NCI-H1092 treated with DMSO at 0.1 percent for 48 hours (cell line): ENCODE data around the gene ZNF138.

Experiments used
- DNase-seq: peaks from one replicate; lab custom pipeline; 2025; lab: John Stamatoyannopoulos, UW

ZNF138 gene

DNA sequence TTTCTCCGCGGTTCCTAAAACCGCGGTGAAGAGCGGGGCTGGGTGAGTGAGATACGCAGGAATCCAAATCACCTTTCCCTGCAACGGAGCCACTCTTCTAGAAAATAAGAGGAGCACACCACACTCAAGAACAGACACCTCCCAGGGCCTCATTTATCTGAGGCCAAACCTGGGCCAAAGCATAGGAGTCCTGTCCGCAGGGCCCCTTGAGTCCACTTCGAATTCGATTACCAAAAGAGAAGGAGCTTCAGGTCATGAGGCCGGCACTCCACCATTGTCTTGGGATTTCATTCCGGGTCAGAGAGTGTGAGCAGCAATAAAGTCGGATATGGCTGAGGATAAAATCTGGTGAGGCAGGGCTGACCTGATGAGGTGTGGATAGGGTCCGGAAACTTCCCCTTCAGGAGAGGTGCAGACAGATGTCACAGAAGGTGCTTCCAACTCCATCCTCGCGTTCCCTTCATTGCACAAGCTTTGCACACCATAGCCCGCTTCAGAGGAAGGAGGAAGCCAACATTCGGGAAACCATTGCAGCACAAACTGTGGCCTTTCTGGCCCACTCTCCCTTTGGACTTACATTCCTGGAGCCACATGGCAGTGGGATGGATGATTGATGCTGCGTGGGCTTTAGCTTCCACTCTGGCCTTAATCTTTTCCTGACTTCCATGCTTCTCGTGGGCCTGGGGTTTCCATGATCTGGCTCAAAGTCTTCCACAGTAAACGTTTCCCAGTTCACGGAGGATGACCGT lies 81.6 kb downstream of the ZNF138 start:
- DNase-seq: no peak

DNA sequence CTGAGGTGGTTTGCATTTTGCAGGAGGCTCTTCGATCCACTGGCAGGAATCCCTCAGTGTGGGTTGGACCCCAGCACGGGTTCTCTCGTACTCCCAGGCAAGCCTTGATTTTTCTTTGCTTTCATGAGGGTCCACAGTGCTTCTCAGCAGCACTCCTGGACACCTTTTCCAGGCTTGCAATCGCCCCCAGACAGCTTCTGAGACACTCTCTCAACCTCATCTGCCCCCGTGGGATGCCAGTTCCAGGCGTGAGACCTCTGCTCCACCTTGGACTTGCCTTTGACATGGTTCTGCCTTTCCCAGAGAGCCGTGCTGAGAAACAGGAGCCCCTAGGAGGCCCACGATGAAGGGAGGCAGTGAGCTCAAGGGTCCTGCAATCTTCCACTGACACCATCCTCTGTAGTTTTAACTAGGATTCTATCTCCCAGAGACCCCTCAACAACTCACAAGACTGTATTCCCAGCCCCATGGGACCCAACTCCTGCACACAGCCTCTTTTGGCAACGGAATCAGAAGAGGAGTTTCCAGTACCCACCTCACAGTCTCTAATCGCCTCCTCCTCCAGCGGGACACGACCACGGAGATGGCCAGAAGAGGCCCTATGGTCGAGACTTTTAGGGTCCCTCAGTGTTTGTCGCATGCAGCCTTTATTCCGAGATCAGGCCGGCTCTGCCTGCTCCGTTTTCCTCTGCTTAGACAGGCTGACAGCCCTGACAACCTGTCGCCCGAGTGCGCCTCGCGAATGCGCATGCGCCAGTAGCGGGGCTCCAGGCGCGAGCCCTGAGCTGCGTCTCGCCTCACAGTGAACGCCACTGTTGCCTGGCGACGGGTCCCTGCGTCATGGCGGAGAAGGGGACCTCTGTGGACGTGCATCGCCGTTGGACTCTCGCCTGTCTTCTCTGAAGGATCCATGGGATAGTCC lies 82.8 kb downstream of the ZNF138 start:
- DNase-seq: peak; percentile 55

DNA sequence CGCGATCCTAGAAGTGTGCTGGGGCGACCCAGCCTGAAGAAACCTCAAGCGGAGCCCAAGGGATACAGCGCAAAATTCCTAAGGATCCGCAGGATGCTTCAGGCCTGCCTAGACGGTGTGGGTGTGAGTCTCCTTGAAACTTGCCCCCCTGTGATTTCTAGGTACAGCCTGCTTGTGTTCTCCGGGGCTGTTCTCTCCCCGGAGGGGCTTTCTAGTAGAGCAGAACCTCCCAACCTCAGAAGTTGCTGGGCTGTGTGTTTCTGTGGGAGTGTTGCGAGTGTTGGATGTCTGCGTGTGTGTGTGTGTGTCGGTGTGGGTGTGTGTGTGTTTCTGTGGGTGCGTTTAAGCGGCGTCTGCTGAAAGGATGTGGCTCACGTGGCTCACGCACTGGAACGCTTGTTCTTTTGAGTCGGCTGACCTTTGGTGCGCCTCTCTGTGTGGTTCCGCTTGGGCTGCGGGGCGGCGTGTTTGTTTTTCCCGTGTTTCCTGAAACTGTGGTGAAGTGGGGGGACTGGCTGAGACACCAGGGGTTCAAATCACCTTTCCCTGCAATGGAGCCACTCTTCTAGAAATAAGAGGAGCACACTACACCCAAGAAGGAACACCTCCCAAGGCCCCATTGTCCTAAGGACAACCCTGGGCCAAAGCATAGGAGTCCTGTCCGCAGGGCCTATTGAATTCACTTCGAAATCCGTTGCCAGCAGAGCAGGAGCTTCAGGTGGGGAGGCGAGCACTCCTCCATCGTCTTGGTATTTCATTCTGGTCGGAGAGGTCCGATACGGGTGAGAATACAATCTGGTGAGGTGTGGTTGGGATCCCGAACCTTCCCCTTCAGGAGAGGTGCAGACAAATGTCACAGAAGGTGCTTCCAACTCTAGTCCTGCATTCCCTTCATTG lies 83.7 kb downstream of the ZNF138 start:
- no peak for DNase-seq

DNA sequence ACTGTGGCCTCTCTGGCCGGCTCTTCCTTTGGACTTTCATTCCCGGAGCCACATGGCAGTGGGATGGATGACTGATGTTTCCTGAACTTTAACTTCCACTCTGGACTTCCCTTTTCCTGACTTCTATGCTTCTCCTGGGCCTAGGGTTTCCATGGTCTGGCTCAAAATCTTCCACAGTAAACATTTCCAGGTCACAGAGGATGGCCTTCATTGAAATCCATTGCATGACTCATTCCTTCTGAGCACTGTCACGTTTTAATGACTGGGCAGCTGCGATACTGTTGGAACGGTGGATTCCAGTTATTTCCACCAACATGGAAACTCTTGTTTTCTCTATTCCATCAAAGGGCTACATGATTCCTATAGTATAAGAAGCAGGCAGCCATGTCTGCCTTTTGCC lies 84.5 kb downstream of the ZNF138 start:
- DNase-seq: no peak

DNA sequence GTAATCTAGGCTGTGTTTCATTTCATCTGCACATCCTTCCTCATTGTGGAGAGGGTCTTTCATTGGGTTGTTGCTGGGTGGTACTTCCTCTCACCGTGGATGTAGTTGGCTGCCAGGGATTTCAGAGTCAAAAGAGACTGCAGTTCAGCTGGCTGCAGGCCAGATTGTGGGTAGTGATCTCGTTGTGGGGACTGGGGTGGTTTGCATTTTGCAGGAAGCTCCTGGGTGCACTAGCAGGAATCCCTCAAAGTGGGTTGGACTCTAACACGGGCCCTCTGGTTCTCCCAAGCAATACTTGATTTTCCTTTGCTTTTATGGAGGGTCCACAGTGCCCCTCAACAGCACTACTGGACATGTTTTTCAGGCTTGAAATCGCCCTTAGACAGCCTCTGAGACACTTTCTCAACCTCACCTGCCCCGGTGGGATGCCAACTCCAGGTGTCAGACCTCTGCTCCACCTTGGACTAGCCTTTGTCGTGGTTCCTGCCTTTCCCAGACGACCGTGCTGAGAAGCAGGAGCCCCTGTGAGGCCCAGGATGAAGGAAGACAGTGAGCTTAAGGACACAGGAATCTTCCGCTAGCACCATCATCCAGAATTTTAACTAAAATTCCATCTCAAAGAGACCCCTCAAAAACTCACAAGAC lies 85.0 kb downstream of the ZNF138 start:
- DNase-seq: no peak

DNA sequence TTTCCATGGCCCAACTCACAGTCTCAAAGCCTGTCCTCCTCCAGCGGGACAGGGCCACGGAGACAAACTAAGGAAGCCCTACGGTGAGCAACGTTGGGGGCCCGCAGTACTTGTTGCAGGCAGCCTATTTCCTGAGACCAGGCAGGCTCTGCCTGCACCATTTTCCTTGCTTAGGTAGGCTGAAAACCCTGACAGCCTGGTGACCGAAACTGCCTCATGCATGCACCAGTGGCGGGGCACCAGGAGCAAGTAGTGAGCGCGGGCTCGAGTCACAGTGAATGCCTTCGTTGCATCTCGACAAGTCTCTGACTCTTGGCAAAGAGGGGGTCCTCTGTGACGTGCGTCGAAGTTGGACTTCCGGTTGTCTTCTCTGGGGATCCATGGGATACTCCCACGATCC lies 85.6 kb downstream of the ZNF138 start:
- no peak for DNase-seq

DNA sequence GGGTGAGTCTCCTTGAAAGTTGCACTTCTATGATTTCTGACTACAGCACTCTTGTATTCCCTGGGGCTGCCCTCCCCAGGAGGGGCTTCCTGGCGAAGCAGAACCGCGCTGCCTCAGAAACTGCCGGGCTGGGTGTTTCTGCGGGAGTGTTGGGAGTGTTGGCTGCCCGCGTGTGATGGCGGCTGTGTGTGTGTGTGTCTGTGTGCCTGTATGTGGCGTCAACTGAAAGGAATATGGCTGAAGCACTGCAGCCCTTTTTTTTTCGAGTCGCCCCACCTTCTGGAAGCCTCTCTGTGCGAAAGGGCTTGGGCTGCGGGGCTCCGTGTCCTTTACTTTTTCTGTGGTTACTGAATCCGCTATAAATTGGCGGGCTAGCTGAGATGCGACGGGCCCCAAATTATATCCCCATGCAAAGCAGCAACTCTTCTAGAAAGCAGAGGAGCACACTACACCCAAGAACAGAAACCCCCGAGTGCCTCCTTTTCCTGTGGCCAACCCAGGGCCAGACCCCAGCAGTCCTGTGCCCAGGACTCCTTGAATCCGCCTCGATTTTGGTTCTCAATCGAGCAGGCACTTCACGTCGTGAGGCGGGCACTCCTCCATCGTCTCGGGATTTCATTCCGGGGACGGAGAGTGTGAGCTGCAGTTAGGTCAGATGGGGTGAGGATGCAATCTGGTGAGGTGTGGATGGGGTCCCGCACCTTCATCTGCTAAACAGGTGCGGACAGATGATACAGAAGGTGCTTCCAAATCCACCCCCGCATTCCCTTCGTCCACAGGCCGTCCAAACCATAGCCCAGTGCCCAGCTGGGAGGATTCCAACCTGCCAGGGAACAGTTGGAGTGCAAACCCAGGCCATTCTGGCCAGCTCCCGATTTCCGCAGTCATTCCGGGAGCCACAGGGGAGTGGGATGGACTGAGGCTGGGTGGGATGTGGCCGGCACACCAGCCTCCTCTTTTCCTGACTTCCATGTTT lies 86.4 kb downstream of the ZNF138 start:
- no peak for DNase-seq

DNA sequence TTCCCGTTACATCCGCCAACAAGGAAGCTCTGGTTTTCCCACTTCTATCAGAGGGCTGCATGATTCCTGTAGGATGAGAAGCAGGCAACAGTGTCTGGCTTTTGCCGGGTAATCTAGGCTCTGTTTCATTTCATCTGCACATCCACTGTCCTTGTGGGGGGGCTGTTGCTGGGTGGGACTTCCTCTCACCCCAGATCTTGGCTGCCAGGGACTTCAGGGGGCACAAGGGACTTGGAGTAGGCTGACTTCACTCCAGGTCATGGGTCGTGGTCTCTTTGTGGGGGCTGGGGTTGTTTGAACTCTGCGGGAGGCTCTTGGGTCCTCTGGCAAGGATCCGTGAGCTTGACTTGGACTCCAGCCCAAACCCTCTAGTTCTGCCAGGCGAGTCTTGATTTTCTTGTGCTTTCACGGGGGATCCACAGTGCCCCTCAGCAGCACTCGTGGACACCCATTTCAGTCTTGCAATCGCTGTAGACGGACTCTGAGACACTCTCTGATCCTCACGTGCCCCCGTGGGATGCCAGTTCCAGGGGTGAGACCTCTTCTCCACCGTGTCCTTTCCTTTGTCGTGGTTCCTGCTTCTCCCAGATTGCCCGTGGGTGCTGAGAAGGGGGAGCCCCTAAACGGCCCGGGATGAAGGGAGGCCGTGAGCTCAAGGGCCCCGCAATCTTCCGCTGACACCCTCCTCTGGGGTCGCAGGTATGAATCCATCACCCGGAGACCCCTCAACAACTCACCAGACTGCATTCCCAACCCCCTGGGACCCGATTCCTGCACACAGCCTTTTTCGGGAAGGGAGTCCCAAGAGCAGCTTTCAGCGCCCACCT lies 87.4 kb downstream of the ZNF138 start:
- no peak for DNase-seq

DNA sequence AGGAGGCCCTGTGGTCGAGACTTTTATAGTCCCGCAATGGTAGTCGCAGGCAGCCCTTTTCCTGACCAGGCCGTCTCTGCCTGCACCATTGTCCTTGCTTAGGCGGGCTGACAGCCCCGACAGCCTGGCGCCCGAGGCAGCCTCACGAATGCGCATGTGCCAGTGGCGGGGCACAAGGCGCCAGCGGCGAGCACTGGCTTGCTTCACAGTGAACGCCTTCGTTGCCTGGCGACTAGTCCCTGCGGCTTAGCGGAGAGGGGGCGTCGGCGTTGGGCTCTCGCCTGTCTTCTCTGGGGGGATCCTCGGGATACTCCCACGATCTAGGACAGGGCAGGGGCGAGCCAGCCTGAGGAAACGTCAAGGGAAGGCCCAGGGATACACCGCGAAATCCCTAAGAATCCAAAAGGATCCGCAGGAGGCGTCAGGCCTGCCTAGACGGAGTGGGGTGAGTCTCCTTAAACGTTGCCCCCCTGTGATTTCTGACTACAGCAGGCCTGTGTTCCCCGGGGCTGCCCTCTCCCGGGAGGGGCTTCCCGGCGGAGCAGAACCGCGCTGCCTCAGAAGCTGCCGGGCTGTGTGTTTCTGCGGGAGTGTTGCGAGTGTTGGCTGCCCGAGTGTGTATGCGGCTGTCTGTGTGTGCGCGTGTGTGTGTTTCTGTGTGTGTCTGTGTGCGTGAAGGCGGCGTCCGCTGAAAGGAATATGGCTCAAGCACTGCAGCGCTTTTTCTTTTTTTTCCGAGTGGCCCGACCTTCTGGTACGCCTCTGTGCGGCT lies 88.3 kb downstream of the ZNF138 start:
- no peak for DNase-seq
